Naive thymus-derived CD4-positive, alpha-beta T cell (primary cell): Measurements from ENCODE around the gene DPCD. TPM values are rescaled to one million over a fixed set of nuclear protein-coding genes. Genes with fewer than 3 reads are reported as not detected.

Source experiments
- ATAC-seq: fragments of 150-1000 bp; cut with Tn5 transposase; 2 replicates; pipeline ENCODE4 v1.10.0; 2021; ENCODE audit warnings: mild to moderate bottlenecking, moderate library complexity
- CTCF ChIA-PET: fragments of 350-600 bp; sonication (Branson Sonifier 250); formaldehyde crosslinking; loops from one replicate; lab custom pipeline; 2021; ENCODE audit warnings: antibody characterized with exemption; lab: Charles Lee
- POLR2A ChIA-PET: fragments of 350-600 bp; sonication (Branson Sonifier 250); formaldehyde crosslinking; loops from one replicate; lab custom pipeline; 2021; ENCODE audit warnings: antibody characterized with exemption, inconsistent platforms; lab: Charles Lee
- DNase-seq, 9 donors: peaks; one replicate each; pipeline versions ENCODE4 v3.0.0 to v3.0.0-alpha.2; 2020 to 2022; ENCODE audit warnings: mixed read lengths in 1 of 9
- H3K27ac ChIP-seq: one replicate; pipeline ENCODE4 v1.7.0; 2013; ENCODE audit warnings: mild to moderate bottlenecking, low read depth, low read length, moderate library complexity
- H3K27me3 ChIP-seq, 2 donors: one replicate each; pipeline ENCODE4 v1.7.0; 2013; ENCODE audit warnings: low read length in 2 of 2, mild to moderate bottlenecking in 2 of 2, moderate library complexity in 2 of 2; ENCODE audit not compliant: control insufficient read depth in 2 of 2, insufficient read depth in 2 of 2
- H3K36me3 ChIP-seq, 3 experiments: 1 replicate in 2 of 3; 2 replicates in 1 of 3; pipeline ENCODE4 v1.7.0; 2013; ENCODE audit warnings: low read length in 3 of 3, mild to moderate bottlenecking in 3 of 3, moderate library complexity in 1 of 3; ENCODE audit not compliant: insufficient read depth in 3 of 3, control insufficient read depth in 2 of 3
- H3K4me1 ChIP-seq, 2 donors: one replicate each; pipeline ENCODE4 v1.7.0; 2013; ENCODE audit warnings: low read length in 2 of 2, mild to moderate bottlenecking in 2 of 2, moderate library complexity in 1 of 2; ENCODE audit not compliant: control insufficient read depth in 2 of 2, insufficient read depth in 2 of 2
- H3K4me3 ChIP-seq: 2 replicates; pipeline ENCODE4 v1.7.0; 2013; ENCODE audit warnings: mild to moderate bottlenecking, low read length
- H3K9me3 ChIP-seq, 3 experiments: 1 replicate in 2 of 3; 2 replicates in 1 of 3; pipeline ENCODE4 v1.7.0; 2013; ENCODE audit warnings: low read length in 3 of 3; ENCODE audit not compliant: control insufficient read depth in 2 of 3
- H3K27ac Mint-ChIP-seq, 9 donors: one replicate each; pipeline ENCODE4 v1.8.0; 2020 to 2022; ENCODE audit warnings: mixed read lengths in 9 of 9, mild to moderate bottlenecking in 8 of 9, moderate library complexity in 5 of 9, inconsistent platforms in 2 of 9
- H3K27me3 Mint-ChIP-seq, 5 donors: one replicate each; pipeline ENCODE4 v1.8.0; 2021 to 2022; ENCODE audit warnings: mixed read lengths in 5 of 5, mild to moderate bottlenecking in 1 of 5
- H3K36me3 Mint-ChIP-seq, 5 donors: one replicate each; pipeline ENCODE4 v1.8.0; 2020 to 2022; ENCODE audit warnings: mixed read lengths in 5 of 5, mild to moderate bottlenecking in 3 of 5, inconsistent platforms in 1 of 5
- H3K4me1 Mint-ChIP-seq, 7 donors: one replicate each; pipeline ENCODE4 v1.8.0; 2020 to 2022; ENCODE audit warnings: mixed read lengths in 7 of 7, mild to moderate bottlenecking in 3 of 7, inconsistent platforms in 1 of 7
- H3K4me3 Mint-ChIP-seq, 10 donors: one replicate each; pipeline ENCODE4 v1.8.0; 2020 to 2022; ENCODE audit warnings: mild to moderate bottlenecking in 10 of 10, mixed read lengths in 10 of 10, moderate library complexity in 6 of 10, inconsistent platforms in 2 of 10
- H3K9me3 Mint-ChIP-seq, 11 donors: one replicate each; pipeline ENCODE4 v1.8.0; 2020 to 2022; ENCODE audit warnings: mixed read lengths in 11 of 11, mild to moderate bottlenecking in 4 of 11, inconsistent platforms in 1 of 11, moderate library complexity in 1 of 11
- intact Hi-C, 2 donors: fragments of 100-400 bp; cut with micrococcal nuclease; formaldehyde crosslinking; loops; one replicate each; pipeline ENCODE4 v1.15.1; 2023
- polyA plus RNA-seq, 2 donors: library from polyadenylated mRNA; unstranded; fragments of 300-500 nt; fragmentation: Illumina TruSeq; gene quantifications; one replicate each; pipeline ENCODE4 v1.2.3, GENCODE V29; 2021
- total RNA-seq, 6 experiments: library from RNA in 5 of 6; stranded (reverse) in 5 of 6; gene quantifications; 1 replicate in 5 of 6; 2 replicates in 1 of 6; pipeline ENCODE4 v1.2.3 and lab custom pipeline; 2021 to 2026

The DPCD gene
- total RNA-seq (1 to 10 TPM in 3 of 5 experiments, under 1 TPM in 2; 0.64 to 3.6 (median 1.3) TPM), polyA plus RNA-seq (1 to 10 TPM; 2.4 to 2.6 TPM), total RNA-seq (lab: John Stamatoyannopoulos, UW) (0.40 reads per million)

DNA sequence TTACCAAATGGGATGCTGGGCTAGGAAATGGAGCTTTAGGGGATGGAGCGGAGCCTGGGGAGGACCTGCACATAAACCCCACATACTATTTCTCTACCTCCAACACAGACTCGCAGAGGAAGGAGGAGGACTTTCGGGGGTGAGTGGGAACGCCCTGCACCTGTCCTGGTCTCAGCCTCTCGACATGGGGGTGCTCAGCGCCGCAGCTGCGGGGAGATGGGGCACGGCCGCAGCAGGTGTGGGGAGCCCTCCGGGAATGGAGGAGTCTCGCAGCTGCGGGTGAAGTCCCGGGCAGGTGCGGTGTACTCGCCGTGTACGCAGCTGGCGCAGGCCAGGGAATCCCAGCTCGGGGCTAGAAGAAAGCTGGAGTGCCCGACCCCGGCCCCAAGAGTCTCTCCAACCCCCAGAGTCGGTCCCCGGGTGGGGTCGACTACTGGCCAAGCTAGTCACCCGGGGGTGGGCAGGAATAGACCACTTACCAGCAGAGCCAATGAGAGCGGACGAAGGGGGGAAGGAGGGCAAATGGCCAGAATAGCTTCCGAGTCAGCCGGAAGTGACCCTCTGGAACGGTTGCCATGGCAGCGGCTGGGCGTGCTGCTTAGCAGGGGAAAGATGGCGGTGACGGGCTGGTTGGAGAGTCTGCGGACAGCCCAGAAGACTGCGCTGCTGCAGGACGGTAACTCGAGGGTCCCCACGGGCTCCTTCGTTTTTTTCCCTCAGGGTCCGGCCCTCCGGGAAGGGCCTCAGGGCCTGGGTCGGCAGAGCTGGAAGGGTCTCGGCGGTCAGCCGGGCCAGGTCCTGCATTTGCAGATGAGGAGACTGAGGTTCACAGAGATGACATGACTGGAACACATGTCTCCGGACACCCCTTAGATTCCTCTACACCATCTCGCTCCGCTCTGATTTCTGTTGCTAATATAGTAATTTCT lies at the start of gene DPCD, which contains the start of gene POLL:
Gene DPCD (plus strand): TSS at position 597 of the 929 bp plus-strand sequence. CDS start 16 bp downstream, at position 613.
Gene POLL (minus strand): TSS at position 533 of the 929 bp plus-strand sequence. CDS start 897 bp downstream, outside the sequence.
- Mint-ChIP-seq H3K27me3 (no peaks in the 10 kb centered on the region), H3K9me3 (peaks cover 0 to 2% (median 0%) of the 10 kb centered on the region in 11 donors), H3K4me3 (peak within 1 kb of the TSS; percentile 92 to 97 (median 95)), H3K36me3 (peaks cover 0 to 18% (median 3%) of the 10 kb centered on the region in 5 donors), H3K27ac (peak within 1 kb of the TSS; percentile 71 to 94 (median 89)), H3K4me1 (peaks cover 16 to 37% (median 32%) of the 10 kb centered on the region in 7 donors)
- peaks cover 0 to 27% (median 0%) of the 10 kb centered on the region in 3 experiments for H3K36me3 ChIP-seq
- ATAC-seq (peak; percentile 94), DNase-seq (peak; percentile 73 to 89 (median 81))
- ChIA-PET CTCF (interaction anchor here (0.5 to 1.4 kb wide), 3 partner anchors 17 to 1242 kb away, joined by 3 to 5 read pairs (median 4); no protein-coding TSS in a partner anchor), POLR2A (interaction anchor here (0.8 to 1.4 kb wide), 6 partner anchors 10 to 915 kb away, joined by 3 read pairs; partner anchors contain the start of genes ACTR1A and FBXW4)
- peak within 1 kb of the TSS; percentile 77 for H3K4me3 ChIP-seq
- H3K4me1 ChIP-seq: peaks cover 14 to 16% of the 10 kb centered on the region in 2 donors
- H3K27me3 ChIP-seq: no peaks in the 10 kb centered on the region
- peak within 1 kb of the TSS; percentile 69 for H3K27ac ChIP-seq
- intact Hi-C loops: loop anchor here (1.0 to 5.0 kb wide), 6 partner anchors 18 to 1051 kb away; partner anchors contain the start of genes ACTR1A (in 1 of the 2), HIF1AN (in 1 of the 2), NPM3 (in 1 of the 2) and SUFU (in 1 of the 2)
- no peaks in the 10 kb centered on the region for H3K9me3 ChIP-seq

DNA sequence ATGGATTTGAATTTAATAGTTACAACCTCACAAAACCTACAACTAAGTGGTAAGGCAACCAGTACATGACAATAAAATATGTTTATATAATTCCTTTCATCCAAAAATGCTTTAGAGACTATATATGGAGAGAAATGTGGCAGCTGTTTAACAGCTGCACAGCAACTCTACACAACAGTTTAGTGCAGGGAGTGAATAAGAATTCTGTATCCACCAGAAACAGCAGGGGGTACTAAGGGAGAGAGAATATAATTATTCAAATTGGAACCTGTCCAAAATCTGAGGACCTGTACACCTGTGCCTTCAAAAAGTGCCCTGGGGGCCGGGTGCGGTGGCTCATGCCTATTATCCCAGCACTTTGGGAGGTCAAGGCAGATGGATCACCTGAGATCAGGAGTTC lies 49.7 kb upstream of the DPCD start:
- POLR2A ChIA-PET: no interaction called here
- ATAC-seq (no peak), DNase-seq (no peak)
- Histone ChIP-seq H3K36me3 (peaks cover 0 to 34% (median 0%) of the 10 kb centered on the region in 3 experiments), H3K9me3 (no peaks in the 10 kb centered on the region), H3K4me1 (no peaks in the 10 kb centered on the region), H3K4me3 (no peak overlapping the region), H3K27me3 (no peaks in the 10 kb centered on the region), H3K27ac (no peak overlapping the region)
- no peak overlapping the region for H3K27ac Mint-ChIP-seq
- no peak overlapping the region for H3K4me3 Mint-ChIP-seq
- no peaks in the 10 kb centered on the region for H3K27me3 Mint-ChIP-seq
- intact Hi-C loops: no loop called here
- CTCF ChIA-PET: interaction anchor here (0.7 to 1.2 kb wide), 3 partner anchors 20 to 350 kb away, joined by 3 to 4 read pairs (median 3); no protein-coding TSS in a partner anchor
- H3K36me3 Mint-ChIP-seq: peaks cover 4 to 53% (median 15%) of the 10 kb centered on the region in 5 donors
- no peaks in the 10 kb centered on the region for H3K4me1 Mint-ChIP-seq
- no peaks in the 10 kb centered on the region for H3K9me3 Mint-ChIP-seq

DNA sequence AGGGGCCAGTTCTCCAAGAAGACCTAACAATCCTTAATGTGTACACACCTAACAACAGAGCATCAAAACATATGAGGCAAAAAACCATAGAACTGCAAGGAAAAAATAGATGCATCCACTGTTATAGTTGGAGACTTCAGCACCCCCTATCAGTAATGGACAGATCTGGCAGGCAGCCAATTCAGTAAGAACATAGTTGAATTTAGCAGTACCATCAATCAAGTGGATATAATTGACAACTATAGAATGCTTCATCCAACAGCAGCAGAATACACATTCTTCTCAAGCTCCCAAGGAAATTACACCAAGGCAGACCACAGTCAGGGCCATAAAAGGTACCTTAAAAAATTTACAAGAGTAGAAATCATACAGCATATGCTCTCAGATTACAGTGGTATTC lies 42.2 kb upstream of the DPCD start:
- ATAC-seq: no peak
- ChIA-PET POLR2A (no interaction called here), CTCF (no interaction called here)
- H3K9me3 Mint-ChIP-seq: no peaks in the 10 kb centered on the region
- no peak overlapping the region for H3K4me3 Mint-ChIP-seq
- no peaks in the 10 kb centered on the region for H3K9me3 ChIP-seq
- H3K27ac Mint-ChIP-seq: no peak overlapping the region
- H3K27me3 Mint-ChIP-seq: no peaks in the 10 kb centered on the region
- peaks cover 0 to 4% (median 0%) of the 10 kb centered on the region in 3 experiments for H3K36me3 ChIP-seq
- intact Hi-C loops: no loop called here
- no peak for DNase-seq
- H3K4me1 ChIP-seq: no peaks in the 10 kb centered on the region
- H3K4me3 ChIP-seq: no peak overlapping the region
- no peaks in the 10 kb centered on the region for H3K27me3 ChIP-seq
- no peaks in the 10 kb centered on the region for H3K4me1 Mint-ChIP-seq
- H3K27ac ChIP-seq: no peak overlapping the region
- peaks cover 0 to 31% (median 20%) of the 10 kb centered on the region in 5 donors for H3K36me3 Mint-ChIP-seq

DNA sequence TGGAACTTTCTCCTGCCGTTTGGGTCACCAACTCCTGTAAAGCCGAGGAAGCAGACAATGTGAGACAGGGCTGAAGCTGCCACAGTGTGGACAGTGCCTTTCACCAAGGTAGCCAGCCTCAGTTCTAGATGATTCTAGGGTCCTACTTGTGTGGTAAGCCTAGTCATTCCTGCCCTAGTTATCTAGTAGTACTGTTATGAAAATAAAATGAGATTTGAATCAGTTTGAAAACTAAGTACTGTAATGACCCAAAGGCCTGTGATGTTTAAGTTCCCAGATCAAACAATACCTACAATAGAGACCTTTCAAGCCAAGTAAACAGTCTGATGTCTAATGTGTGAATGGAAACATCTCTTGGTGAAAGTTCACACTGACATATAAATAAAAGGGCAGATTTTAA lies 37.2 kb upstream of the DPCD start:
- Mint-ChIP-seq H3K4me3 (no peak overlapping the region), H3K36me3 (peaks cover 0 to 52% (median 28%) of the 10 kb centered on the region in 5 donors), H3K27ac (no peak overlapping the region), H3K4me1 (no peaks in the 10 kb centered on the region), H3K27me3 (no peaks in the 10 kb centered on the region), H3K9me3 (no peaks in the 10 kb centered on the region)
- ATAC-seq: no peak
- Histone ChIP-seq H3K27ac (no peak overlapping the region), H3K27me3 (no peaks in the 10 kb centered on the region), H3K36me3 (peaks cover 0 to 27% (median 0%) of the 10 kb centered on the region in 3 experiments), H3K4me3 (no peak overlapping the region), H3K9me3 (no peaks in the 10 kb centered on the region), H3K4me1 (no peaks in the 10 kb centered on the region)
- intact Hi-C loops: no loop called here
- CTCF ChIA-PET: no interaction called here
- no peak for DNase-seq
- POLR2A ChIA-PET: no interaction called here

DNA sequence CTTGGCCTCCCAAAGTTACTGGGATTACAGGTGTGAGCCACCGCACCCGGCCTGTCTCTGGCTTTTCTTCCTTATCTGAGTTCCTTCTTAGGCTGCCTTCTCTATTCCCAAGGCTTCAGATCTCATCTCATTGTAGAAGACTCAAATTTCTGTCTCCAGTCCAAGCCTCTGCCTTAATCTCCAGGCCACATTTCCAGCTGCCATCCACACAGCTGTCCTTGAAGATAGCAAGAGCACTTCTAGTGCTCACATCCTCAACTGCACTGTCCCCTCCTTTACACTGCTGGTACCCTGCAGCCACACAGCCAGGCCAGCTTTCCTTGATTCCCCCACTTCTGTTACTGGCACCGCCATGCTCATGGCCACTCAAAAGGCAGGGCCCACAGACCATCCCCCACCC lies 35.7 kb upstream of the DPCD start:
- intact Hi-C loops: no loop called here
- no peaks in the 10 kb centered on the region for H3K27me3 Mint-ChIP-seq
- Histone ChIP-seq H3K27me3 (no peaks in the 10 kb centered on the region), H3K4me1 (no peaks in the 10 kb centered on the region), H3K9me3 (no peaks in the 10 kb centered on the region), H3K4me3 (no peak overlapping the region), H3K36me3 (peaks cover 0 to 27% (median 0%) of the 10 kb centered on the region in 3 experiments), H3K27ac (no peak overlapping the region)
- peak overlapping the region in 1 of 9 donors; percentile 82 for H3K27ac Mint-ChIP-seq
- peaks cover 0 to 4% (median 3%) of the 10 kb centered on the region in 7 donors for H3K4me1 Mint-ChIP-seq
- ATAC-seq (no peak), DNase-seq (no peak)
- ChIA-PET CTCF (no interaction called here), POLR2A (no interaction called here)
- H3K36me3 Mint-ChIP-seq: peaks cover 0 to 52% (median 26%) of the 10 kb centered on the region in 5 donors
- no peaks in the 10 kb centered on the region for H3K9me3 Mint-ChIP-seq
- no peak overlapping the region for H3K4me3 Mint-ChIP-seq

DNA sequence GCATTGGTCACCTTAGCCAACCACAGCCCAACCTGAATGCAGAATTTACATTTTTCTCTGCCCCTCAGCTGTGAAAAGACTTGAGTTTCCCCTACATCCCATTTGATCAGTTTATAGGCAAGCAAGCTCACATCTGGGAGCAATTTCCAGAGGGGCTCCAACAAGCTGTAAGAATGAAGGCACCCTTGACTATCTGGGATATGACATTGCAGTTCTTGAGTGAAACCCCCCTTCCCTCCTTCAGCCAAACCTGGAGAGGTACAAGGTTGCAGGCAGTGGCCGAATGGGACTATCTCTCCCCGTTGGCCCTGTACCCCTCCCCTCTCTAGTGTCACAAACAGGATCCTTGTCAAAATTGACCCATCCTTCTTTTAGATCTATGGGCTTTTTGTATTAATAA lies 30.6 kb upstream of the DPCD start:
- Mint-ChIP-seq H3K27me3 (peaks cover 0 to 6% (median 0%) of the 10 kb centered on the region in 5 donors), H3K4me1 (peaks cover 7 to 25% (median 22%) of the 10 kb centered on the region in 7 donors), H3K4me3 (no peak overlapping the region), H3K36me3 (peaks cover 0 to 24% (median 18%) of the 10 kb centered on the region in 5 donors), H3K27ac (peak overlapping the region in 3 of 9 donors; percentile 4 to 71 (median 8)), H3K9me3 (no peaks in the 10 kb centered on the region)
- no peak overlapping the region for H3K4me3 ChIP-seq
- H3K36me3 ChIP-seq: peaks cover 0 to 22% (median 0%) of the 10 kb centered on the region in 3 experiments
- H3K27me3 ChIP-seq: no peaks in the 10 kb centered on the region
- intact Hi-C loops: no loop called here
- ChIA-PET CTCF (interaction anchor here (1.3 kb wide), 1 partner anchor 20 kb away, joined by 4 read pairs; no protein-coding TSS in a partner anchor), POLR2A (no interaction called here)
- no peak overlapping the region for H3K27ac ChIP-seq
- ATAC-seq: no peak
- DNase-seq: no peak
- peaks cover 9 to 10% of the 10 kb centered on the region in 2 donors for H3K4me1 ChIP-seq
- no peaks in the 10 kb centered on the region for H3K9me3 ChIP-seq
